Lung (tissue), 12 donors: ENCODE data around the gene INSC. TPM values are rescaled to one million over a fixed set of nuclear protein-coding genes. Genes with fewer than 3 reads are reported as not detected.

Experiments
- ATAC-seq: fragments of 200-7000 bp; cut with Tn5 transposase; one replicate; pipeline ENCODE4 v1.9.1; 2020; ENCODE audit warnings: moderate number of reproducible peaks; ENCODE audit not compliant: insufficient read depth, low FRiP score
- DNase-seq, 3 donors: peaks; one replicate each; pipeline ENCODE4 v3.0.0-alpha.2; 2013 to 2017
- H3K27ac ChIP-seq, 2 donors: one replicate each; pipeline ENCODE4 v1.5.1; 2013; ENCODE audit warnings: mild to moderate bottlenecking in 2 of 2, moderate library complexity in 2 of 2, control low read depth in 1 of 2, inconsistent platforms in 1 of 2, low read depth in 1 of 2, low read length in 1 of 2
- H3K27me3 ChIP-seq, 3 donors: one replicate each; pipeline ENCODE4 v1.5.1; 2013; ENCODE audit warnings: low read length in 2 of 3; ENCODE audit not compliant: control insufficient read depth in 3 of 3, insufficient read depth in 3 of 3
- H3K36me3 ChIP-seq, 4 donors: one replicate each; pipeline ENCODE4 v1.5.1; 2013; ENCODE audit warnings: low read length in 4 of 4, mild to moderate bottlenecking in 1 of 4, moderate library complexity in 1 of 4; ENCODE audit not compliant: control insufficient read depth in 4 of 4, insufficient read depth in 4 of 4
- H3K4me1 ChIP-seq, 5 donors: one replicate each; pipeline ENCODE4 v1.5.1; 2013; ENCODE audit warnings: low read length in 5 of 5, mild to moderate bottlenecking in 2 of 5, moderate library complexity in 1 of 5; ENCODE audit not compliant: control insufficient read depth in 5 of 5, insufficient read depth in 5 of 5
- H3K4me3 ChIP-seq: one replicate; pipeline ENCODE4 v1.5.1; 2013; ENCODE audit warnings: mild to moderate bottlenecking, control low read depth, moderate library complexity
- H3K9ac ChIP-seq, 2 donors: one replicate each; pipeline ENCODE4 v1.5.1; 2013; ENCODE audit warnings: low read length in 2 of 2, control low read depth in 1 of 2; ENCODE audit not compliant: insufficient read depth in 1 of 2
- H3K9me3 ChIP-seq, 4 donors: one replicate each; pipeline ENCODE4 v1.5.1; 2013; ENCODE audit warnings: low read length in 3 of 4, mild to moderate bottlenecking in 1 of 4, moderate library complexity in 1 of 4; ENCODE audit not compliant: control insufficient read depth in 4 of 4, insufficient read depth in 3 of 4
- CTCF ChIP-seq: IDR thresholded peaks from 2 replicates; pipeline ENCODE4 v1.5.1; 2012; ENCODE audit warnings: mild to moderate bottlenecking; ENCODE audit errors: control extremely low read depth, extremely low read depth
- WGBS, 2 donors: extraction: QIAGEN DNeasy Blood & Tissue Kit; methylation state at CpG; one replicate each; pipeline ENCODE4 v1.1.7; 2013; 5-methylcytosine and 5-hydroxymethylcytosine counted together
- polyA plus RNA-seq, 2 donors: library from polyadenylated mRNA; stranded (reverse); fragments of 200-250 nt; gene quantifications; one replicate each; pipeline ENCODE4 v1.2.1, GENCODE V29; 2013
- total RNA-seq, 2 donors: library from RNA; depleted of rRNA in 1 of 2; stranded (reverse); fragments of >200 nt in 1 of 2; gene quantifications; one replicate each; pipeline ENCODE4 v1.2.1, GENCODE V29; 2014 to 2021
- donor health status: control.
- donor health status: control.
- donor health status: Bipolar disorder and iron deficiency.
- donor health status: healthy.
- donor health status: DM: yes; HTN: yes; CAD: no.

INSC gene
- total and polyA plus RNA-seq, 4 donors, result 0.49 to 0.91 (median 0.73) TPM

DNA sequence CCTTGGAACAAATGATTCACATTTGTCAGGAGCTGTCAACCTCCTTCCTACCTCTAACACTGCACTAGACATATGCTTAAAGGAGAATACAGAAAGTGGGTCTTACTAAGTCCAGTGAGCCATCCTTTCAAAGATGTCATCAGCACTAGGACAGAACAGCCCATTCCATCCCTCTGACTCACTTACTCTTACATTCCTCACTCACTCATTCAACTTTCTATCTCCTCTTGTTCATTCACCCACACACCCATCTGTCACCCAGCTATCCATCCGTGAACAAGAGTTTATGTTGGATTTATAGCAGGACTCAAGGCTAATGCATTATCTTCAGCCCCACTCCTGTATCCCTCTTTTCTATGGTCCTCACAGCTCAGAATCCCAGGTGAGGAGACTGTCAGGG lies 9.1 kb downstream of the INSC start:
- 84 to 85% methylated on average over 1 of the region's 1 CpG for WGBS, 2 donors
- Histone ChIP-seq H3K9ac (no peak overlapping the region), H3K4me3 (no peak overlapping the region), H3K27me3 (no peaks in the 10 kb centered on the region), H3K9me3 (no peaks in the 10 kb centered on the region), H3K36me3 (no peaks in the 10 kb centered on the region), H3K4me1 (no peaks in the 10 kb centered on the region), H3K27ac (no peak overlapping the region)
- ATAC-seq (no peak), DNase-seq (no peak)
- TF ChIP-seq CTCF, result no peak

DNA sequence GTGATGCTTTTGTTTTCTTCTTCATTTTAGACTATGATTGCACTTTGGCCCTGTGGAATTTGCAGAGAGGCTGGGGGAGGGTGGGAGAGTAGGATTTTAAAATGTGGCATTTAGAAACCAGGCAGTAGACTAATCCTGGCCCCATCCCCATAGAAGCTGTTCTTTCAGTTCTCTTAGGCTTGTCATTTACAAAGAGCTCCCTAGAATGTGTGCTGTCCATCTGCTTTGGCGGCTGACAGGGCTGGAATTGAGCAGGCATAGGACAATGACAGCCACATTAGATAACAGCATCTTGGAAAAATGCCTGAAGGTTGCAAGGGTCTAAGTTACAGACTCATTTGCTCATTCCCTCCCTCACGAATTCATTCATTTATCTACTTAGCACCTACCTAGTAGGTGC lies 9.8 kb downstream of the INSC start:
- no peak for ATAC-seq
- Histone ChIP-seq H3K36me3 (no peaks in the 10 kb centered on the region), H3K4me1 (no peaks in the 10 kb centered on the region), H3K9me3 (no peaks in the 10 kb centered on the region), H3K4me3 (no peak overlapping the region), H3K27me3 (no peaks in the 10 kb centered on the region), H3K27ac (no peak overlapping the region), H3K9ac (no peak overlapping the region)
- no peak for DNase-seq
- TF ChIP-seq CTCF, result no peak
- 67 to 82% methylated on average over 2 of the region's 2 CpGs for WGBS, 2 donors

GRCh38 chr11:15127341-15127740 lies 12.6 kb downstream of the INSC start:
- no peak for ATAC-seq
- 84 to 87% methylated on average over 6 of the region's 6 CpGs for WGBS, 2 donors

More at GRCh38 chr11:15127341-15127740, 12.6 kb downstream of the INSC start:
- DNase-seq, result no peak
- Histone ChIP-seq H3K4me3 (no peak overlapping the region), H3K9ac (no peak overlapping the region), H3K27ac (no peak overlapping the region), H3K27me3 (no peaks in the 10 kb centered on the region), H3K4me1 (no peaks in the 10 kb centered on the region), H3K36me3 (no peaks in the 10 kb centered on the region), H3K9me3 (no peaks in the 10 kb centered on the region)
- TF ChIP-seq CTCF, result no peak
